Measurements from ENCODE around the gene INPP5F. TPM values are rescaled to one million over a fixed set of nuclear protein-coding genes. Genes with fewer than 3 reads are reported as not detected.

The INPP5F gene
- total and polyA plus RNA-seq, 2 donors (not counting 1 experiment from before 2014, with no cell fraction given), result 11.2 to 37.5 TPM

GRCh38 chr10:119852277-119852676, 126.4 kb downstream of the INPP5F start:
- Mint-ChIP-seq H3K9me3 (ENCODE audit: insufficient read depth) (no peaks in the 10 kb centered on the region), H3K4me1 (no peaks in the 10 kb centered on the region), H3K27me3 (no peaks in the 10 kb centered on the region), H3K27ac (no peak overlapping the region), H3K4me3 (no peak overlapping the region)
- TF ChIP-seq CTCF (IDR thresholded peaks at IDR 0.05) (no peak), EZH2 (IDR thresholded peaks at IDR 0.05; ENCODE audit: borderline replicate concordance, insufficient read depth, low read depth, low read length, poor library complexity, severe bottlenecking) (no peak)
- no peak overlapping the region for H3K27ac ChIP-seq (ENCODE audit: low read length in 2 of 2)
- no peak overlapping the region for H3K4me2 ChIP-seq (replicated peaks; ENCODE audit: low read depth, low read length, poor library complexity, severe bottlenecking)
- peaks cover 15 to 56% of the 10 kb centered on the region in 2 experiments for H3K36me3 ChIP-seq (replicated peaks in 1 of 2; ENCODE audit: control extremely low read depth in 1 of 2, control insufficient read depth in 1 of 2, extremely low read depth in 1 of 2, insufficient read depth in 2 of 2, low read length in 1 of 2)
- no peaks in the 10 kb centered on the region for H3K9me3 ChIP-seq (ENCODE audit: control extremely low read depth in 1 of 3, control insufficient read depth in 2 of 3, insufficient read depth in 1 of 3, low read length in 2 of 3)
- no peak for ATAC-seq (ENCODE audit: low read depth)
- H3K4me3 ChIP-seq (ENCODE audit: control extremely low read depth in 1 of 5, extremely low read depth in 1 of 5, insufficient read depth in 1 of 5, low read depth in 2 of 5, low read length in 4 of 5), result no peak overlapping the region
- no peaks in the 10 kb centered on the region for H4K20me1 ChIP-seq (ENCODE audit: control insufficient read depth, insufficient read depth, low read length, poor library complexity, severe bottlenecking)
- ChIA-PET CTCF (interaction anchor here (0.7 to 0.9 kb wide), 2 partner anchors 19 to 49 kb away, joined by 4 read pairs; no protein-coding TSS in a partner anchor), POLR2A (no interaction called here)
- 100% methylated on average over 1 of the region's 6 CpGs for WGBS (ENCODE audit: insufficient coverage)
- DNase-seq, result no peak
- peaks cover 15% of the 10 kb centered on the region for H3K79me2 ChIP-seq (ENCODE audit: control insufficient read depth, insufficient read depth, low read length)
- no peak overlapping the region for H3K9ac ChIP-seq (ENCODE audit: low read length)
- H2AFZ ChIP-seq (ENCODE audit: insufficient read depth, low read depth, low read length, poor library complexity, severe bottlenecking), result no peak overlapping the region
- H3K4me1 ChIP-seq (ENCODE audit: control insufficient read depth in 2 of 2, insufficient read depth in 2 of 2, low read length in 2 of 2), result no peaks in the 10 kb centered on the region
- no peaks in the 10 kb centered on the region for H3K27me3 ChIP-seq (replicated peaks in 1 of 4; ENCODE audit: control extremely low read depth in 1 of 4, control insufficient read depth in 3 of 4, insufficient read depth in 4 of 4, low read length in 3 of 4)
- intact Hi-C loops (cut with micrococcal nuclease), result no loop called here

GRCh38 chr10:119852822-119853221, 127.0 kb downstream of the INPP5F start:
- no peak for ATAC-seq (ENCODE audit: low read depth)
- Histone ChIP-seq H3K4me3 (ENCODE audit: control extremely low read depth in 1 of 5, extremely low read depth in 1 of 5, insufficient read depth in 1 of 5, low read depth in 2 of 5, low read length in 4 of 5) (no peak overlapping the region), H3K27ac (ENCODE audit: low read length in 2 of 2) (no peak overlapping the region), H3K4me1 (ENCODE audit: control insufficient read depth in 2 of 2, insufficient read depth in 2 of 2, low read length in 2 of 2) (no peaks in the 10 kb centered on the region), H3K27me3 (replicated peaks in 1 of 4; ENCODE audit: control extremely low read depth in 1 of 4, control insufficient read depth in 3 of 4, insufficient read depth in 4 of 4, low read length in 3 of 4) (no peaks in the 10 kb centered on the region), H3K79me2 (ENCODE audit: control insufficient read depth, insufficient read depth, low read length) (peaks cover 18% of the 10 kb centered on the region), H2AFZ (ENCODE audit: insufficient read depth, low read depth, low read length, poor library complexity, severe bottlenecking) (no peak overlapping the region), H3K9ac (ENCODE audit: low read length) (no peak overlapping the region), H3K36me3 (replicated peaks in 1 of 2; ENCODE audit: control extremely low read depth in 1 of 2, control insufficient read depth in 1 of 2, extremely low read depth in 1 of 2, insufficient read depth in 2 of 2, low read length in 1 of 2) (peaks cover 13 to 56% of the 10 kb centered on the region in 2 experiments), H3K4me2 (replicated peaks; ENCODE audit: low read depth, low read length, poor library complexity, severe bottlenecking) (no peak overlapping the region), H4K20me1 (ENCODE audit: control insufficient read depth, insufficient read depth, low read length, poor library complexity, severe bottlenecking) (no peaks in the 10 kb centered on the region), H3K9me3 (ENCODE audit: control extremely low read depth in 1 of 3, control insufficient read depth in 2 of 3, insufficient read depth in 1 of 3, low read length in 2 of 3) (no peaks in the 10 kb centered on the region)
- no peaks in the 10 kb centered on the region for H3K9me3 Mint-ChIP-seq (ENCODE audit: insufficient read depth)
- H3K27me3 Mint-ChIP-seq, result no peaks in the 10 kb centered on the region
- TF ChIP-seq EZH2 (IDR thresholded peaks at IDR 0.05; ENCODE audit: borderline replicate concordance, insufficient read depth, low read depth, low read length, poor library complexity, severe bottlenecking) (no peak), CTCF (IDR thresholded peaks at IDR 0.05) (no peak)
- H3K4me1 Mint-ChIP-seq, result no peaks in the 10 kb centered on the region
- no peak overlapping the region for H3K4me3 Mint-ChIP-seq
- no CpG with 5 or more reads among the region's 6 CpGs for WGBS (ENCODE audit: insufficient coverage)
- DNase-seq, result no peak
- ChIA-PET POLR2A (no interaction called here), CTCF (no interaction called here)
- intact Hi-C loops (cut with micrococcal nuclease), result no loop called here
- H3K27ac Mint-ChIP-seq, result no peak overlapping the region

Measured in B cell (primary cell).